Peyer's patch (tissue), 4 donors: ENCODE measurements around the gene PREP.

Experiments
- CTCF ChIP-seq, 6 experiments: fragments of 450-650 bp in 4 of 6; fragments of 200-600 bp in 2 of 6; sonication (generic) in 1 of 6; IDR thresholded peaks; one replicate each; pipeline ENCODE4 v1.5.1; 2017 to 2019; ENCODE audit warnings: antibody characterized with exemption in 6 of 6, mild to moderate bottlenecking in 3 of 6, moderate library complexity in 1 of 6
- POLR2A ChIP-seq, 2 donors: fragments of 450-650 bp; IDR thresholded peaks; one replicate each; pipeline ENCODE4 v1.5.1; 2017; ENCODE audit warnings: antibody characterized with exemption in 2 of 2, mild to moderate bottlenecking in 2 of 2, moderate library complexity in 2 of 2

- no peak for TF ChIP-seq POLR2A (IDR thresholded peaks at IDR 0.05)
- TF ChIP-seq CTCF (IDR thresholded peaks at IDR 0.05): no peak
These were observed 20.4 kb downstream of the PREP start for GRCh38 chr6:105382496-105382895.
